HG03280 (cell line): Measurements from ENCODE around the gene EN1.

Experiments used
- ATAC-seq: cut with Tn5 transposase; IDR thresholded peaks from one replicate; pipeline ENCODE4 v1.9.1; 2021; ENCODE audit warnings: mild to moderate bottlenecking, moderate library complexity; ENCODE audit not compliant: unreplicated experiment

Gene EN1

GRCh38 chr2:118856330-118856977, 9.0 kb upstream of the EN1 start:
- no peak for ATAC-seq

- ATAC-seq: peak; percentile 87
Observed at GRCh38 chr2:118855451-118856279, 8.2 kb upstream of the EN1 start.

GRCh38 chr2:118854507-118855345, 7.3 kb upstream of the EN1 start:
- ATAC-seq: no peak

DNA sequence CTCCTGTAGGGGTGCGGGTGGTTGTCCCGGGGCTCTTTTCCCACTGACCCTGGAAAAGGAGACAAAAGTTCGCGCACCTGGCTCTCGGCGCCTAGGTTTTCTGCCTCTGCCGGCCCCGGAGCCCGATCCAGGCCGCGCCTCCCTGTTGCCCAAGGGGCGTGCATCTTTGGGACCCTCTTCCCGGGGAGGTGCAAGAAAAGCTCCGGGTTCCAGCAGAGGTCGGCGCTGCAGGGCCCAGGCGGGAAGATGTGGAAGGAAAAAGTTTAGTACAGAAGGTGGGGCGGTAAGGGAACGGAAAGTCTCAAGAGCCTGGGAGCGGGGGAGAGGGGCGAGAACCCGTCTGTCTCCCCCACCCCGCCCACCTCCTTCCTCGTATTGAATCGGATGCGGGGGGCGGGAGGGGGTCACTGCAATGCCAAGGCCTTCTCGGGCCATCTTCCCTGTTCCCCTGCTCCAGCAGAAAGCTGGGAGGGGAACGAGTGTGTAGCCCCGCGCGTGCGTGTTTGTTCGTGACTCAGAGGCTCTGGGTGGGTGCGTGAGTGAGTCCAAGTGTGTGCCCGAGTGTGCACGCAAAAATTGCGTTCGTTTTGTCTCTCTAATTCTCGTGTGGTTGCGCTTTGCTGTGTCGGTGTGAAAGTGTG, 6.3 kb upstream of the EN1 start:
- ATAC-seq: no peak

DNA sequence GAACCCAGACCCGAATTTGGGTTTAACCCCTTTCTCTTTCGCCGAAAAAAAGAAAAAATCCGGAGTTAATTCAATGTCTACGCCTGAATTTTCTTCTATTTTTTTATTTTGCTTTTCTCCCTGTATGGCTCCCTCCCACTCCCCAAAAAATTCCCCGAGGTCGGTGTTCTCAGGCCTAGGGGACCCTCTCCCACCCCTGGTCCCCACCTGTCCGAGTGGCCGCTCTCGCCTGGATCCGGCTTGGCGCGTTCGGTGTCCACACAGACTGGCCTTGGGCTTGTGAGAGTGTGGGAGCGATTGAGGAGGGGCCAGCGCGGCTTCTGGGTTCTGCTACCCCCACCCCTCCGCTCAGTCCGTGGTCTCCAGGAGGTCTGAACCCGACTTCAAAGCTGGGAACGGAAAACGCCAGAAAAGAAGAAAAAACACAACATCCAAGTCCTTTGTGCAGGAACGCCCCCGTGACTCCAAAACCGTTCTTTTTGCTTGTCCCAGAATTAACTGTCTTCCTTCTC, 5.7 kb upstream of the EN1 start:
- ATAC-seq: no peak

GRCh38 chr2:118852605-118853128, 5.2 kb upstream of the EN1 start:
- ATAC-seq: no peak

GRCh38 chr2:118851650-118852049, 4.2 kb upstream of the EN1 start:
- ATAC-seq: no peak

GRCh38 chr2:118850901-118851415, 3.5 kb upstream of the EN1 start:
- no peak for ATAC-seq

DNA sequence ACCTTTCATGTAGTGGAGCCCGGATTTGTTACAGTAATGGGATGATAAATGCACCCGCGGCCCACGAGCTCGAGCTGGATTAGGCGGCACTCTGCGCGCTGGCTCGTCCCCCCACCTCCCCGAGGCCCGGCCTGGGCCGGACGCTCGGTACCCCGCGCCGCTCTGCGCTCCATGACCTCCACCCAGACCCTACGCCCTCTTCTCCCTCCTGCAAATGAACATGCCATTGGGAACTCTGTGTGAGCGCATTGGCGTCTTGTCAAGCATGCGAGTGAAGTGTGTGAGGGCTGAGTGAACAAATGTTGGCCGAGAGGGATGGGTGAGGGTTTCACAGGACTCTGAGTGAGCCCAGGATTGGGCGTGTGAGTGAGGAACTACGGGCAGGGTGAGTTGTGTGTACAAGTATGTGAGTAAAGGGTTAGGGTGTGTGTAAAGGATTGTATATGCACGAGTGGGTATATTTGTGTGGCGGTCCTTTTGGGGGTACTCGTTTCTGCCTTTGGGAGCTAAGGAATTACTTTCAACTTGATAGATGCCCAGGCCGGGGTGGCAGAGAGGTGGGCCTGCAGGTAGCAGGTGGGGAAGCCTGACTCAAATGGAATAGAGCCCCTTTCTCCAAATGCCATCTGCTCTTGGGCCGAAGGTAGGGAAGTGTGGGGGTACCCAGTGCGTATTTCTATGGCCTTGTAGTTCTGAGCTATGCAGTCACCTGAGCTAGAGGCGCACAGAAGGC, 2.9 kb upstream of the EN1 start:
- no peak for ATAC-seq

- no peak for ATAC-seq
Observed at GRCh38 chr2:118849226-118850167, 2.0 kb upstream of the EN1 start.

- no peak for ATAC-seq
Observed at GRCh38 chr2:118848381-118849225, 1.2 kb upstream of the EN1 start.

DNA sequence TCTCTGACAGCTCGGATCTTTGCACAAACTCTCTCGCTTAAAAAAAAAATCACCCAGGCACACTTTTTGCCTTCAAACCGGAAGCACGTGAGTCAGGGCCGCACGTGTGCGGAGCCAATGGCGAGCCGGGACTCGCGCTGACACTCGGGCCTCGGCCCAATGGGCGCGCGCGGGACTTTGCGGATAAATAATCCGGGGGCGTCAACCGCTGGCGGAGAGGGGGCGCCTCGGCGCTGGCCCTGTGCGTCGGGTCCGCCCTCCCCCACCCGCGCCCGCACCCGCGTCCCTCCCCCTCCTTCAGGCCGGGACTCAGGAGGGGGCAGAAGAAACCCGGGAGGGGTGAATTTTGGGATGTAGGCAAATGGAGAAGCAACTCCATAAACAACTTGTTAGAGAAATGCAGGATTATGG, 319 bp upstream of the EN1 start:
- ATAC-seq: no peak

DNA sequence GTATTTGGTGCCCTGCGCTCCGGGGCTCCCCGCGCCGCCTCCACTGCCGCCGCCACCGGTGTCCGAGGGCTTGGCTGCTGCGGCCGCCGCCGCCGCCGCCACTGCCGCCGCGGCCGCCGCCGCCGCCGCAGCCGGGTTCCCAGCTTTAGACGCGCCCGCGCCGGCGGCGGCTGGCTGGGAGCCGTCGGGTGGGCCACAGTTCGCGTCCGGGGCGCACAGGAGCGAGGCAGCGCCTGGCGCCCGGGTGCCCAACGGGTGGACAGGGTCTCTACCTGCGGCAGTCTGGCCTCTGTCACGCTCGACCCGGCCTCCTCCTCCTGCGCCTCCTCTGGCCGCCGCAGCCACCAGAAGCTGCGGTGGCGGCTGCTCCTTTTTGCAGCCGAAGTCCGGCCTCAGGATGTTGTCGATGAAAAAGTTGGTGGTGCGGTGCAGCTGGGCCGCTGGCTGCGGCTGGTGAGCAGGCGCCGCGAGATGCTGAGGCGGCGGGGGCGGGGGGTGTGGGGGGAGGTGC, 951 bp downstream of the EN1 start:
- ATAC-seq: no peak

DNA sequence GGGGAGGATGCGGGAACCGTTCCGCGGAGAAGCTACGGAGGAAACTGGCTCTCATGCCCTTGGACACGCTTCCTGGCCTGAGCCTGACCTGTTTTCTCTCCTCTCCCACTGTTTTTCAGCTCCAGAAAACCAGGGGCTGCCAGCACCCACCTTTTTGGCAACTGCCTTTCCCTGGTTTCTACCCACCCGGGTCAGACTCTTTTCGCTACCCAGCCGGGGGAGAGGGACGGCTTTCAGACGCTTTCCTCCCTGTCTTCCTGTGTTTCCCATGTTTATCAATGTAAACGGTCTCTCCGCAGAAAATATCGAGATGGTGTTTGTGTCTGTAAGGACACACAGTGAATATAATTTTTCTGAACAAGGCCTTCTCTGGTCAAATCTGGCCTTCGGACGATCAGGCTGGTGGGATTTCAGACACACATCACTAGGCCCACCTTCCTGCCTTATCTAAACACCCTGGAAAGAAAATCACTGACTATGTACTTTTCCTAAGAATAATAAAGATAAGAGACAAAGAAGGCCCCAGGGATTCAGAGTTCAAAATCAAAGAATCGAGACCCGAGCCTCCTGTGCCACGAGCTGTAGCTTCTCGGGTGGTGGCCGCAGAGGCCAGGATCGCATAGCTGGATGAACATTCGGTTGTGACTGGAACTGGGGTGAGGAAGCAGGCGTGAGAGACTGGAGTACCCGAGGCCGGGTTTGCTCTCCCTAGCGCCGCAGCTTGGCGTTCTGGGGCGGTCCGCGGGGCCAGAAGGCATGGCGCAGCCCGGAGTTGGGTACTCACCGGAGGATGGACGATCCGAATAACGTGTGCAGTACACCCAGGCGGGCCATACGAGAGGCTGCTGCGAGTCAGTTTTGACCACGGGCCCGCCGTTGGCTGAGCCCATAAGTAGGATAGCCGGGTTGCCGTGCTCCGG, 1.7 kb downstream of the EN1 start:
- no peak for ATAC-seq

GRCh38 chr2:118845005-118845521, 2.4 kb downstream of the EN1 start:
- ATAC-seq: no peak
